ENCODE results near the gene ZNF675. TPM values are rescaled to one million over a fixed set of nuclear protein-coding genes. Genes with fewer than 3 reads are reported as not detected.
A peak's percentile ranks its signal among the peaks of the same experiment; 100 is the strongest.
"Not testable (repeated sequence)": the region's sequence is repeated elsewhere in the genome, so short reads cannot be mapped to it uniquely, and the experiment has no call there.

ZNF675 gene
- total and polyA plus RNA-seq, 3 experiments from 2014 or later: 16.7 to 21.4 (median 19.1) TPM

GRCh38 chr19:23698711-23699520, 11.9 kb upstream of the ZNF675 start:
- ChIA-PET CTCF (no interaction called here), POLR2A (interaction anchor here (1.1 kb wide), 1 partner anchor 12 kb away, joined by 3 read pairs; the partner anchor contains the start of gene ZNF675)
- no peak overlapping the region for H3K4me3 ChIP-seq (ENCODE audit: low read length)
- Mint-ChIP-seq H3K4me3 (no peak overlapping the region), H3K9me3 (no peaks in the 10 kb centered on the region), H3K27ac (no peak overlapping the region), H3K4me1 (no peaks in the 10 kb centered on the region), H3K27me3 (peaks cover 9 to 11% of the 10 kb centered on the region in 2 donors), H3K36me3 (peaks cover 0 to 25% (median 2%) of the 10 kb centered on the region in 3 donors)
- no peaks in the 10 kb centered on the region for H3K27me3 ChIP-seq (ENCODE audit: insufficient read depth, low read length, poor library complexity, severe bottlenecking)
- H3K36me3 ChIP-seq (ENCODE audit: insufficient read depth, low read length): no peaks in the 10 kb centered on the region
- H3K9me3 ChIP-seq (ENCODE audit: low read length): no peaks in the 10 kb centered on the region
- H3K4me1 ChIP-seq (ENCODE audit: insufficient read depth, low read length): no peaks in the 10 kb centered on the region
- no peak for DNase-seq
- no peak overlapping the region for H3K27ac ChIP-seq (ENCODE audit: low read depth, low read length)

DNA sequence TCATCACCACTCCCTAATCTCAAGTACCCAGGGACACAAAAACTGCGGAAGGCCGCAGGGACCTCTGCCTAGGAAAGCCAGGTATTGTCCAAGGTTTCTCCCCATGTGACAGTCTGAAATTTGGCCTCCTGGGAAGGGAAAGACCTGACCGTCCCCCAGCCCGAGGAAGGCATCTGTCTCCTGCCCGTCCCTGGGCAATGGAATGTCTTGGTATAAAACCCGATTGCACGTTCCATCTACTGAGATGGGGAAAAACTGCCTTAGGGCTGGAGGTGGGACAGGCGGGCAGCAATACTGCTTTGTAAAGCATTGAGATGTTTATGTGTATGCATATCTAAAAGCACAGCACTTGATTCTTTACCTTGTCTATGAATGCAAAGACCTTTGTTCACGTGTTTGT, 5.9 kb upstream of the ZNF675 start:
- POLR2A ChIA-PET: not testable (repeated sequence)
- CTCF ChIA-PET: interaction anchor here (2.0 kb wide), 1 partner anchor 66 kb away, joined by 8 read pairs; the partner anchor contains the start of gene ZNF681
- peaks cover 8 to 17% (median 9%) of the 10 kb centered on the region in 3 donors for H3K4me1 Mint-ChIP-seq

GRCh38 chr19:23673132-23673531, 13.9 kb downstream of the ZNF675 start:
- Histone ChIP-seq H3K9me3 (ENCODE audit: low read length) (peaks cover 4% of the 10 kb centered on the region), H3K4me3 (ENCODE audit: low read length) (no peak overlapping the region), H3K36me3 (ENCODE audit: insufficient read depth, low read length) (peaks cover 6% of the 10 kb centered on the region), H3K27me3 (ENCODE audit: insufficient read depth, low read length, poor library complexity, severe bottlenecking) (no peaks in the 10 kb centered on the region), H3K27ac (ENCODE audit: low read depth, low read length) (no peak overlapping the region), H3K4me1 (ENCODE audit: insufficient read depth, low read length) (no peaks in the 10 kb centered on the region)
- Mint-ChIP-seq H3K36me3 (peaks cover 25 to 70% (median 45%) of the 10 kb centered on the region in 3 donors), H3K27me3 (no peaks in the 10 kb centered on the region), H3K4me1 (peaks cover 56 to 75% (median 62%) of the 10 kb centered on the region in 3 donors), H3K27ac (peak overlapping the region in 2 of 8 donors; percentile 46 to 47), H3K4me3 (no peak overlapping the region), H3K9me3 (peaks cover 0 to 7% (median 5%) of the 10 kb centered on the region in 5 donors)
- ChIA-PET CTCF (no interaction called here), POLR2A (no interaction called here)
- no peak for DNase-seq

More for the DNA sequence above, 5.9 kb upstream of the ZNF675 start:
- H3K4me3 ChIP-seq (ENCODE audit: low read length); DNase-seq; H3K36me3 ChIP-seq (ENCODE audit: insufficient read depth, low read length); H3K27me3 ChIP-seq (ENCODE audit: insufficient read depth, low read length, poor library complexity, severe bottlenecking); H3K27me3 Mint-ChIP-seq; H3K27ac ChIP-seq (ENCODE audit: low read depth, low read length); H3K27ac Mint-ChIP-seq; H3K4me1 ChIP-seq (ENCODE audit: insufficient read depth, low read length); H3K4me3 Mint-ChIP-seq; H3K9me3 ChIP-seq (ENCODE audit: low read length); H3K9me3 Mint-ChIP-seq: not testable (repeated sequence)
- H3K36me3 Mint-ChIP-seq: peaks cover 0 to 11% (median 2%) of the 10 kb centered on the region in 3 donors

DNA sequence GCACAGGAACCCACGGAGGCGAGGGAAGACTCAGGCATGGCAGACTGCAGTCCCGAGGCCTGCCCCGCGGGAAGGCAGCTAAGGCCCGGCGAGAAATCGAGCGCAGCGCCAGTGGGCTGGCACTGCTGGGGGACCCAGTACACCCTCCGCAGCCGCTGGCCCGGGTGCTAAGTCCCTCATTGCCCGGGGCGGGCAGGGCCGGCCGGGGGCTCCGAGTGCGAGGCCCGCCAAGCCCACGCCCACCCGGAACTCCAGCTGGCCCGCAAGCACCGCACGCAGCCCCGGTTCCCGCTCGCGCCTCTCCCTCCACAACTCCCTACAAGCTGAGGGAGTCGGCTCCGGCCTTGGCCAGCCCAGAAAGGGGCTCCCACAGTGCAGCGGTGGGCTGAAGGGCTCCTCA, 18.4 kb downstream of the ZNF675 start:
- DNase-seq; H3K27ac ChIP-seq (ENCODE audit: low read depth, low read length); H3K36me3 ChIP-seq (ENCODE audit: insufficient read depth, low read length); H3K4me3 Mint-ChIP-seq; H3K4me3 ChIP-seq (ENCODE audit: low read length); H3K27ac Mint-ChIP-seq; H3K27me3 Mint-ChIP-seq; CTCF ChIA-PET; H3K4me1 ChIP-seq (ENCODE audit: insufficient read depth, low read length); H3K9me3 ChIP-seq (ENCODE audit: low read length); H3K27me3 ChIP-seq (ENCODE audit: insufficient read depth, low read length, poor library complexity, severe bottlenecking): not testable (repeated sequence)
- Mint-ChIP-seq H3K36me3 (peaks cover 38 to 87% (median 63%) of the 10 kb centered on the region in 3 donors), H3K9me3 (peaks cover 3 to 33% (median 17%) of the 10 kb centered on the region in 5 donors), H3K4me1 (peaks cover 35 to 56% (median 37%) of the 10 kb centered on the region in 3 donors)
- POLR2A ChIA-PET: interaction anchor here (0.6 kb wide), 2 partner anchors 17 to 571 kb away, joined by 4 to 8 read pairs; no protein-coding TSS in a partner anchor

GRCh38 chr19:23665651-23666410, 21.2 kb downstream of the ZNF675 start:
- Mint-ChIP-seq H3K27me3 (no peaks in the 10 kb centered on the region), H3K9me3 (peaks cover 14 to 53% (median 38%) of the 10 kb centered on the region in 5 donors), H3K27ac (no peak overlapping the region), H3K36me3 (peaks cover 46 to 84% (median 74%) of the 10 kb centered on the region in 3 donors), H3K4me3 (peak overlapping the region in 1 of 7 donors; percentile 21), H3K4me1 (peaks cover 11 to 28% (median 18%) of the 10 kb centered on the region in 3 donors)
- Histone ChIP-seq H3K36me3 (ENCODE audit: insufficient read depth, low read length) (peaks cover 19% of the 10 kb centered on the region), H3K27ac (ENCODE audit: low read depth, low read length) (no peak overlapping the region), H3K4me1 (ENCODE audit: insufficient read depth, low read length) (no peaks in the 10 kb centered on the region), H3K4me3 (ENCODE audit: low read length) (no peak overlapping the region), H3K27me3 (ENCODE audit: insufficient read depth, low read length, poor library complexity, severe bottlenecking) (no peaks in the 10 kb centered on the region), H3K9me3 (ENCODE audit: low read length) (peaks cover 7% of the 10 kb centered on the region)
- no peak for DNase-seq
- ChIA-PET POLR2A (no interaction called here), CTCF (interaction anchor here (0.6 kb wide), 1 partner anchor 11 kb away, joined by 3 read pairs; no protein-coding TSS in a partner anchor)

GRCh38 chr19:23649817-23650216, 37.2 kb downstream of the ZNF675 start:
- H3K9me3 Mint-ChIP-seq: peaks cover 59 to 87% (median 69%) of the 10 kb centered on the region in 5 donors
- H3K4me3 ChIP-seq (ENCODE audit: low read length); H3K27me3 ChIP-seq (ENCODE audit: insufficient read depth, low read length, poor library complexity, severe bottlenecking); CTCF ChIA-PET; DNase-seq; H3K27ac ChIP-seq (ENCODE audit: low read depth, low read length); POLR2A ChIA-PET; H3K4me1 ChIP-seq (ENCODE audit: insufficient read depth, low read length); H3K4me3 Mint-ChIP-seq; H3K27ac Mint-ChIP-seq; H3K27me3 Mint-ChIP-seq; H3K4me1 Mint-ChIP-seq: not testable (repeated sequence)
- Histone ChIP-seq H3K36me3 (ENCODE audit: insufficient read depth, low read length) (peaks cover 14% of the 10 kb centered on the region), H3K9me3 (ENCODE audit: low read length) (peaks cover 26% of the 10 kb centered on the region)
- H3K36me3 Mint-ChIP-seq: peaks cover 16 to 43% (median 25%) of the 10 kb centered on the region in 3 donors
